ENCODE measurements around the gene MRLN.

DNA sequence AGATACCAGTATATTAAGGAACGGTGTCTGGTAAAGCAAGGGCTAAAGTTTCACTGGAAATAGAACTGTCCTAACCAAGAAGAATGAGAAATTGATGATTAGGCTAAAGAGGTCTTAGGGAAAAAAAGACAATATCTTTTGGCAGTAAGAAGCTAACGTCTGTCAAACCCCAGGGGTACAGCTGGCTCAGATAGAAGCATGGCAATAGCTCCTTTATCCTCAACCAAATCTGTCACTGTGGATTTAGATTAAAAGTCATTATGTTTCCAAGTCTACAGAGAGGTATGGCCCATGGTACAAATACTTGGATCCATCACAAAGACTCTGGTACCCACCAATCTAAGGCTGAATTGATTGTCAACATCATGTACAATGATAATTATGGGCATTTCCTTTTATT is 35.0 kb downstream of the MRLN start:
- TF ChIP-seq, protein P1, sequence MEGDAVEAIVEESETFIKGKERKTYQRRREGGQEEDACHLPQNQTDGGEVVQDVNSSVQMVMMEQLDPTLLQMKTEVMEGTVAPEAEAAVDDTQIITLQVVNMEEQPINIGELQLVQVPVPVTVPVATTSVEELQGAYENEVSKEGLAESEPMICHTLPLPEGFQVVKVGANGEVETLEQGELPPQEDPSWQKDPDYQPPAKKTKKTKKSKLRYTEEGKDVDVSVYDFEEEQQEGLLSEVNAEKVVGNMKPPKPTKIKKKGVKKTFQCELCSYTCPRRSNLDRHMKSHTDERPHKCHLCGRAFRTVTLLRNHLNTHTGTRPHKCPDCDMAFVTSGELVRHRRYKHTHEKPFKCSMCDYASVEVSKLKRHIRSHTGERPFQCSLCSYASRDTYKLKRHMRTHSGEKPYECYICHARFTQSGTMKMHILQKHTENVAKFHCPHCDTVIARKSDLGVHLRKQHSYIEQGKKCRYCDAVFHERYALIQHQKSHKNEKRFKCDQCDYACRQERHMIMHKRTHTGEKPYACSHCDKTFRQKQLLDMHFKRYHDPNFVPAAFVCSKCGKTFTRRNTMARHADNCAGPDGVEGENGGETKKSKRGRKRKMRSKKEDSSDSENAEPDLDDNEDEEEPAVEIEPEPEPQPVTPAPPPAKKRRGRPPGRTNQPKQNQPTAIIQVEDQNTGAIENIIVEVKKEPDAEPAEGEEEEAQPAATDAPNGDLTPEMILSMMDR (IDR thresholded peaks at IDR 0.05 in 8 of 11, conservative IDR thresholded peaks at IDR 0.05 in 3 of 11), result no peak
- no peak for TF ChIP-seq POLR2A (IDR thresholded peaks at IDR 0.05)
- TF ChIP-seq POLR2AphosphoS5 (IDR thresholded peaks at IDR 0.05), result no peak
